ENCODE results near the gene MLLT10.

MLLT10 gene

DNA sequence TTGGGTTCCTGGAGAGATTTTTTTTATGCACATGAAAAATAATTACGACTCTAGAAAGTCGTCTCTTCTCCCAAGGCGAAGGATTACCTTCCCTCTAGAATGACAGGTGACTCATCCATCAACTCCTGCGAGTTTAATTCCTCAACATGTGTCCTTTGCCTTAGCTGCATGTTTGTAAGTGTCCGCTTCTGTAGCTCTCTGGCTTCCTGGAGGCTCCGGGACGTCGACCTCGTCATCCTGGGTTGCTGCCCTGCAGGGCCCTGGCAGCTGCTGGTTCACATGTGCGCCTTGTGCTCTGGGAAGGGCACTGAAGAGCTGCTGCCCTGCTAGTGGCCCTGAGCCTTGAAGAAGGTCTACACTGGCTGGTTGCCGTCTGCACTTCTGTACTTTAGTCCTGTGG is 210.2 kb downstream of the MLLT10 start:
- no peak overlapping the region for H3K4me3 ChIP-seq (ENCODE audit: low read depth, low read length)
- DNase-seq (ENCODE audit: low read depth), result no peak
- TF ChIP-seq POLR2A (IDR thresholded peaks at IDR 0.05; ENCODE audit: extremely low read depth, insufficient read length), result no peak
- TF ChIP-seq, protein P1, sequence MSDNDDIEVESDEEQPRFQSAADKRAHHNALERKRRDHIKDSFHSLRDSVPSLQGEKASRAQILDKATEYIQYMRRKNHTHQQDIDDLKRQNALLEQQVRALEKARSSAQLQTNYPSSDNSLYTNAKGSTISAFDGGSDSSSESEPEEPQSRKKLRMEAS (IDR thresholded peaks at IDR 0.05; ENCODE audit: low read depth, low read length), result no peak
- TF ChIP-seq, protein P2, sequence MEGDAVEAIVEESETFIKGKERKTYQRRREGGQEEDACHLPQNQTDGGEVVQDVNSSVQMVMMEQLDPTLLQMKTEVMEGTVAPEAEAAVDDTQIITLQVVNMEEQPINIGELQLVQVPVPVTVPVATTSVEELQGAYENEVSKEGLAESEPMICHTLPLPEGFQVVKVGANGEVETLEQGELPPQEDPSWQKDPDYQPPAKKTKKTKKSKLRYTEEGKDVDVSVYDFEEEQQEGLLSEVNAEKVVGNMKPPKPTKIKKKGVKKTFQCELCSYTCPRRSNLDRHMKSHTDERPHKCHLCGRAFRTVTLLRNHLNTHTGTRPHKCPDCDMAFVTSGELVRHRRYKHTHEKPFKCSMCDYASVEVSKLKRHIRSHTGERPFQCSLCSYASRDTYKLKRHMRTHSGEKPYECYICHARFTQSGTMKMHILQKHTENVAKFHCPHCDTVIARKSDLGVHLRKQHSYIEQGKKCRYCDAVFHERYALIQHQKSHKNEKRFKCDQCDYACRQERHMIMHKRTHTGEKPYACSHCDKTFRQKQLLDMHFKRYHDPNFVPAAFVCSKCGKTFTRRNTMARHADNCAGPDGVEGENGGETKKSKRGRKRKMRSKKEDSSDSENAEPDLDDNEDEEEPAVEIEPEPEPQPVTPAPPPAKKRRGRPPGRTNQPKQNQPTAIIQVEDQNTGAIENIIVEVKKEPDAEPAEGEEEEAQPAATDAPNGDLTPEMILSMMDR (IDR thresholded peaks at IDR 0.05; ENCODE audit: low read depth, low read length), result no peak
- no peak for TF ChIP-seq MYC (IDR thresholded peaks at IDR 0.05; ENCODE audit: low read depth, low read length)

DNA sequence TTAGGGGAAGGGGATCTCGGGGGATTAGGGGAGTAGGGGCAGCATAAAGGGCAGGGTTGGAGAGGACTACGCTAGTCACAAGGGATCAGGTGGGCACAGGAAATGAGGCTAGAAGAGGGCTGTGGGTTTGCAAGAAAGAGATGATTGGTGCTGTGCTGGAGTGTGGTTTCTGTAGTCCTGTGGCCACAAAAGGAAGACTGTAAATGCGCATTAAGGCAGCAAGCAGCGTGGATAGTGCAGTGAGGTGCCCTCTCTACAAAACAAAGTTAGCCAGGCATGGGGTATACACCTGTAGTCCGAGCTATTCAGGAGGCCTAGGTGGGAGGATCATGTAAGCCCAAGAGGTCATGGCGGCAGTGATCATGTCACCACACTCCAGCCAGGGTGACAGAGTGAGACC is 212.1 kb downstream of the MLLT10 start:
- TF ChIP-seq MYC (IDR thresholded peaks at IDR 0.05; ENCODE audit: low read depth, low read length) (no peak), POLR2A (IDR thresholded peaks at IDR 0.05; ENCODE audit: extremely low read depth, insufficient read length) (no peak)
- TF ChIP-seq, protein P1 (IDR thresholded peaks at IDR 0.05; ENCODE audit: low read depth, low read length), result no peak
- TF ChIP-seq, protein P2 (IDR thresholded peaks at IDR 0.05; ENCODE audit: low read depth, low read length), result no peak
- no peak overlapping the region for H3K4me3 ChIP-seq (ENCODE audit: low read depth, low read length)
- no peak for DNase-seq (ENCODE audit: low read depth)

DNA sequence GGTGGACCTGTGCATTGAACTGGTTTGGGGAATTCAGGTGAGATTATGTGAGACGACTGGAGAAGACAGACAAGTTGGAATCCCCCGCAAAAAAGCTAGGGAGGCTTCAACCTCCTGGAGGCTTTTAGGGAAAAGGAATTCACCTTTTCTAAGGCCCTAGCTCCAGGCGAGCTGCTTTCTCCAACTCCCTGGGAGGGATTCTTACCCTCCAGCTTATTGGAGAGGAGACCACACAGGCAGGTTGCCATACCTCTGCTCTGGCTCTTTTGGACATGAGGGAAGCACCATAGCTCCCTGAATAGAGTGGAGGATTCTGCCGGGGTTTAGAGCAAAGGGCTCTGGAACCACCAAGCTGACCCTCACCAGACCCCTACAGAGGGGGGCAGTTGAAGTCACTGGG is 213.8 kb downstream of the MLLT10 start:
- TF ChIP-seq, protein P2 (IDR thresholded peaks at IDR 0.05; ENCODE audit: low read depth, low read length), result no peak
- no peak for TF ChIP-seq MYC (IDR thresholded peaks at IDR 0.05; ENCODE audit: low read depth, low read length)
- TF ChIP-seq, protein P1 (IDR thresholded peaks at IDR 0.05; ENCODE audit: low read depth, low read length), result no peak
- TF ChIP-seq POLR2A (IDR thresholded peaks at IDR 0.05; ENCODE audit: extremely low read depth, insufficient read length), result no peak
- DNase-seq (ENCODE audit: low read depth), result no peak
- H3K4me3 ChIP-seq (ENCODE audit: low read depth, low read length), result no peak overlapping the region

DNA sequence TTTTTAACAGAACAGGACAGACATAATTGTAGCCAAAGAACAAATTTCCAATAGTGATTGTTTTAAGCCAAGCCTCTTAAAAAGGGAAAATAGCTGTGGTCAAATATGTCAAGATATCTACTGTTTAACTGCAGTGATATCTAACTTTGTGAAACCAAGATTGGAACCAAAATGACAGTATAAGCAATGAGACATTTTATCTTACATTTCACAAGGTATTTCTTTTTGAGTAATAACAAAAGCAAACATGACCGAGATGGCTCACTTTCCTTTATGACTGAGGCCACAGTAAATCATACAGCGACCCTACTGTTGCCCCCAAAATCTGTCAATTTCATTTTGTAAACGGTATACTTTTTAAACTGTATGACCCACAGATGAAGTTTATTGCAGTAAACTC is 215.8 kb downstream of the MLLT10 start:
- TF ChIP-seq POLR2A (IDR thresholded peaks at IDR 0.05; ENCODE audit: extremely low read depth, insufficient read length), result no peak
- no peak for TF ChIP-seq MYC (IDR thresholded peaks at IDR 0.05; ENCODE audit: low read depth, low read length)
- no peak for DNase-seq (ENCODE audit: low read depth)
- no peak overlapping the region for H3K4me3 ChIP-seq (ENCODE audit: low read depth, low read length)

DNA sequence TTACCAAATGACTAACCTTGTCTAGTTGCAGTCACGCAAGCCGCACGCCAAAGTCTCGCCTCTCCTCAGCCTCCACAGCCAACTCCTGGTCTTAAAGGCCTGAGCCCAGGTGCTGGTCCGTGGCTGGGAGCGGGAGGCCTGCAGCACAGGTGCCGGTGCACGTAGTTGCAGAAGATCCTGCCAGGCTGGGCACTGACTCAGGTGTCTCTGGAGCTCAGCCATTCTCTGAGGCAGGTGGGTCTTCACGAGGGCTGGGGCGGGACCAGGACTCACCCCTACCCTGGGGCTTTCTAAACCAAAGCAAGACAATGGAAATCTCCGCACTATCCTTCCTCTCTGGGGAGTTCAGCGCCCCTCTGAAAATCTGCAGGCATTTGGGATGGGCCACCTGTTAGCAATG is 216.4 kb downstream of the MLLT10 start:
- DNase-seq (ENCODE audit: low read depth), result no peak
- TF ChIP-seq, protein P2 (IDR thresholded peaks at IDR 0.05; ENCODE audit: low read depth, low read length), result no peak
- TF ChIP-seq POLR2A (IDR thresholded peaks at IDR 0.05; ENCODE audit: extremely low read depth, insufficient read length) (no peak), MYC (IDR thresholded peaks at IDR 0.05; ENCODE audit: low read depth, low read length) (no peak)
- TF ChIP-seq, protein P1 (IDR thresholded peaks at IDR 0.05; ENCODE audit: low read depth, low read length), result no peak
- H3K4me3 ChIP-seq (ENCODE audit: low read depth, low read length), result no peak overlapping the region

DNA sequence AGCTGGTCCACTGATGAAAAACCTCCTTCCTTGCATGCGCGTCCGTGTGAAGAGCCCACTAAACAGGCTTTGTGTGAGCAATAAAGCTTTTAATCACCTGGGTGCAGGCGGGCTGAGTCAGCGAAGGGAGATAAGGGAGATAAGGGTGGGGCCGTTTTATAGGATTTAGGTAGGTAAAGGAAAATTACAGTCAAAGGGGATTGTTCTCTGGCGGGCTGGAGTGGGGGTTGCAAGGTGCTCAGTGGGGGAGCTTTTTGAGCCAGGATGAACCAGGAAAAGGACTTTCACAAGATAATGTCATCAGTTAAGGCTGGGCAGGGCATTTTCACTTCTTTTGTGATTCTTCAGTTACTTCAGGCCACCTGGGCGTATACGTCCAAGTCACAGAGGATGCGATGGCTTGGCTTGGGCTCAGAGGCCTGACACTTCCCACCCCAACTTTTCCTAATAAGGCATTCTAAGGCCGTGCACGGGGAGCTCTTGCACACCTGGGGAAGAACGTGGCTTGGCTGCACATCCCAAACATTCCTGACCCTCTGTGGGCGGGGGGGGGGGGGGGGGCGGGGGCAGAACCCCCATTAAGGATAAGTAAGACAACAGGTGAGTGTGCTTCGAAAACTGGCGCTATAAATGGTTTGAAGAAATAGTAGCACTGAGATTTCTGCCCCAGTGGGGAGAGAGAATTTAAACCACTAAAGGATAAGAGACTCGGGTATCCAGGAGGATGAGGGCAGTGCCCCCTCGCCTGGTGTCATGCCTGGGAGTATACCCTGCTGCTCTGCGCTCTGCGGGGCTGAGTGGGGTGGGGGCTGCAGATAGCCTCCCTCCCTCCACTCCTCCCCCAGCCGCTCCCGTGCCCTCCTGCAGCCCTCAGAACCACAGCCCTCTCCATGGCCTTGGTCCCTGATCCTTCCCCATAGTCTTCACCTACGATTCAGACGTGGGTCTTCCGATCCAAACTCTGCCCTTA is 217.6 kb downstream of the MLLT10 start:
- TF ChIP-seq, protein P1 (IDR thresholded peaks at IDR 0.05; ENCODE audit: low read depth, low read length), result no peak
- TF ChIP-seq POLR2A (IDR thresholded peaks at IDR 0.05; ENCODE audit: extremely low read depth, insufficient read length), result no peak
- no peak for TF ChIP-seq MYC (IDR thresholded peaks at IDR 0.05; ENCODE audit: low read depth, low read length)
- TF ChIP-seq, protein P2 (IDR thresholded peaks at IDR 0.05; ENCODE audit: low read depth, low read length), result no peak
- DNase-seq (ENCODE audit: low read depth), result no peak
- H3K4me3 ChIP-seq (ENCODE audit: low read depth, low read length), result no peak overlapping the region

Measured in NB4 (cell line).